HEK293 (cell line): ENCODE data around the gene LAMA1.
A peak's percentile ranks its signal among the peaks of the same experiment; 100 is the strongest.

ENCODE experiments used
- BCL11A ChIP-seq: fragments of 450-650 bp; formaldehyde crosslinking; IDR thresholded peaks from 2 replicates; pipeline ENCODE4 v1.5.1; 2016; ENCODE audit warnings: low read depth, missing biosample characterization, missing genetic modification characterization
- CTCF ChIP-seq: fragments of 450-650 bp; formaldehyde crosslinking; IDR thresholded peaks from 2 replicates; pipeline ENCODE4 v1.5.1; 2016; ENCODE audit warnings: missing biosample characterization, missing genetic modification characterization
- ELK4 ChIP-seq: IDR thresholded peaks from 2 replicates; pipeline ENCODE4 v1.6.1; 2011; ENCODE audit warnings: mild to moderate bottlenecking, low read depth, low read length, borderline replicate concordance
- GLI2 ChIP-seq: fragments of 450-650 bp; formaldehyde crosslinking; IDR thresholded peaks from 2 replicates; pipeline ENCODE4; 2017; ENCODE audit warnings: missing biosample characterization, missing genetic modification characterization, low read depth, borderline replicate concordance
- KLF16 ChIP-seq: fragments of 450-650 bp; formaldehyde crosslinking; IDR thresholded peaks from 2 replicates; pipeline ENCODE4 v1.5.1; 2017; ENCODE audit warnings: missing biosample characterization, missing genetic modification characterization
- MZF1 ChIP-seq: fragments of 450-650 bp; formaldehyde crosslinking; IDR thresholded peaks from 2 replicates; pipeline ENCODE4 v1.5.1; 2017; ENCODE audit warnings: missing biosample characterization, missing genetic modification characterization, borderline replicate concordance
- SP2 ChIP-seq: fragments of 450-650 bp; formaldehyde crosslinking; IDR thresholded peaks from 2 replicates; pipeline ENCODE4 v1.5.1; 2016; ENCODE audit warnings: missing biosample characterization, missing genetic modification characterization
- TRIM28 ChIP-seq: IDR thresholded peaks from 2 replicates; pipeline ENCODE4 v1.6.1; 2011; ENCODE audit warnings: low read length, control low read depth, borderline replicate concordance
- ZNF302 ChIP-seq: fragments of 450-650 bp; formaldehyde crosslinking; IDR thresholded peaks from 2 replicates; pipeline ENCODE4 v1.5.1; 2016; ENCODE audit warnings: missing biosample characterization, missing genetic modification characterization, low read depth
- ZNF658 ChIP-seq: fragments of 450-650 bp; formaldehyde crosslinking; IDR thresholded peaks from 2 replicates; pipeline ENCODE4; 2016; ENCODE audit warnings: missing biosample characterization, missing genetic modification characterization
- TF ChIP-seq, protein P1 (sequence below): fragments of 450-650 bp; formaldehyde crosslinking; IDR thresholded peaks from 2 replicates; pipeline ENCODE4 v1.5.1; 2017; ENCODE audit warnings: missing biosample characterization, missing genetic modification characterization
- TF ChIP-seq, protein P2 (sequence below): fragments of 450-650 bp; formaldehyde crosslinking; IDR thresholded peaks from 2 replicates; pipeline ENCODE4 v1.5.1; 2016; ENCODE audit warnings: missing biosample characterization, missing genetic modification characterization
- TF ChIP-seq, protein P3 (sequence below): fragments of 450-650 bp; IDR thresholded peaks from 2 replicates; pipeline ENCODE4 v1.5.1; 2018; ENCODE audit warnings: missing biosample characterization, missing genetic modification characterization

DNA sequence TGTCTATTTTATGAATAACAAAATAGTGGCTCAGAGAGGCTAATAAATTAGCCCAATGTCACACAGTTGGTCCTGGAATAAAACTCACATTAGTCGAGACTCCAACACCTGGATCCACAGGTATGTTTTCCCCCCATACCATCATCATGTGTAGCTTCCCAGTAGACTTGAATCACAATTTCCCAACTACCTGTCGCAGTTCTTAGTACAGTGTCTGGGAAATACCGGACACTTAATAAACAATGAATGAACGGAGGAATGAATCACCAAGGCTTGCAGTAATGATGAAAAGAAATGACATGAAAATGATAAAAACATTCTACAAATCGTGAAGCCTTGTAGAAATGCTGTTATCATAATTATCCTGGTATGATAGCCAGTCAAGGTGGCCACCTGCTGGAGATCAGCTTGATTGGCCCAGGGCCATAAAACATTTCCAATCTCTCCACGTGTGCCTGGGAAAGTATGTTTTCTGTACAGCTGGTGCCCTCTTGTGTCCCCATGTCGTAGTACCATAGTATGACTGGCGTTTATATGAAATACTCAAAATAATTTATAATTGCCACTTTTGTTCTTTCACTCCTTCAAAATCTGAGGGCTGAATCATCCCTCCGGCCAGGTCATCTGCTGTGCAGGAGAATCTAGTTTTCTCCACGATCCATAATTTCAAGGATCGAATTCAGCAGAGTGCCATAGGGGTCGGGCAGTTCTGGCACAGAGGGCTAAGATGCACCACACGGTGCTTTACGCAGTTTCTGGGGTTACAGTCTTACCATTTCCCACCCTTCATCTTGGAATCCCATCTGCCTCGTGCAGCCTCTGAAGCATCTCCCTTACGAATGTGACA, 95.4 kb downstream of the LAMA1 start:
- TF ChIP-seq CTCF (tag by site-specific recombination) (peak; percentile 82), ZNF302 (tag by site-specific recombination) (no peak), GLI2 (tag by site-specific recombination) (no peak), ZNF658 (tag by site-specific recombination) (no peak), TRIM28 (no peak), ELK4 (no peak), KLF16 (no peak), SP2 (tag by site-specific recombination) (no peak), MZF1 (tag by site-specific recombination) (no peak), BCL11A (no peak)
- TF ChIP-seq, protein P1, sequence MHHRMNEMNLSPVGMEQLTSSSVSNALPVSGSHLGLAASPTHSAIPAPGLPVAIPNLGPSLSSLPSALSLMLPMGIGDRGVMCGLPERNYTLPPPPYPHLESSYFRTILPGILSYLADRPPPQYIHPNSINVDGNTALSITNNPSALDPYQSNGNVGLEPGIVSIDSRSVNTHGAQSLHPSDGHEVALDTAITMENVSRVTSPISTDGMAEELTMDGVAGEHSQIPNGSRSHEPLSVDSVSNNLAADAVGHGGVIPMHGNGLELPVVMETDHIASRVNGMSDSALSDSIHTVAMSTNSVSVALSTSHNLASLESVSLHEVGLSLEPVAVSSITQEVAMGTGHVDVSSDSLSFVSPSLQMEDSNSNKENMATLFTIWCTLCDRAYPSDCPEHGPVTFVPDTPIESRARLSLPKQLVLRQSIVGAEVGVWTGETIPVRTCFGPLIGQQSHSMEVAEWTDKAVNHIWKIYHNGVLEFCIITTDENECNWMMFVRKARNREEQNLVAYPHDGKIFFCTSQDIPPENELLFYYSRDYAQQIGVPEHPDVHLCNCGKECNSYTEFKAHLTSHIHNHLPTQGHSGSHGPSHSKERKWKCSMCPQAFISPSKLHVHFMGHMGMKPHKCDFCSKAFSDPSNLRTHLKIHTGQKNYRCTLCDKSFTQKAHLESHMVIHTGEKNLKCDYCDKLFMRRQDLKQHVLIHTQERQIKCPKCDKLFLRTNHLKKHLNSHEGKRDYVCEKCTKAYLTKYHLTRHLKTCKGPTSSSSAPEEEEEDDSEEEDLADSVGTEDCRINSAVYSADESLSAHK (tag by site-specific recombination) = no peak
- TF ChIP-seq, protein P2, sequence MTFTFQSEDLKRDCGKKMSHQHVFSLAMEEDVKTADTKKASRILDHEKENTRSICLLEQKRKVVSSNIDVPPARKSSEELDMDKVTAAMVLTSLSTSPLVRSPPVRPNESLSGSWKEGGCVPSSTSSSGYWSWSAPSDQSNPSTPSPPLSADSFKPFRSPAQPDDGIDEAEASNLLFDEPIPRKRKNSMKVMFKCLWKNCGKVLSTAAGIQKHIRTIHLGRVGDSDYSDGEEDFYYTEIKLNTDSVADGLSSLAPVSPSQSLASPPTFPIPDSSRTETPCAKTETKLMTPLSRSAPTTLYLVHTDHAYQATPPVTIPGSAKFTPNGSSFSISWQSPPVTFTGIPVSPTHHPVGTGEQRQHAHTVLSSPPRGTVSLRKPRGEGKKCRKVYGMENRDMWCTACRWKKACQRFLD = no peak
- TF ChIP-seq, protein P3, sequence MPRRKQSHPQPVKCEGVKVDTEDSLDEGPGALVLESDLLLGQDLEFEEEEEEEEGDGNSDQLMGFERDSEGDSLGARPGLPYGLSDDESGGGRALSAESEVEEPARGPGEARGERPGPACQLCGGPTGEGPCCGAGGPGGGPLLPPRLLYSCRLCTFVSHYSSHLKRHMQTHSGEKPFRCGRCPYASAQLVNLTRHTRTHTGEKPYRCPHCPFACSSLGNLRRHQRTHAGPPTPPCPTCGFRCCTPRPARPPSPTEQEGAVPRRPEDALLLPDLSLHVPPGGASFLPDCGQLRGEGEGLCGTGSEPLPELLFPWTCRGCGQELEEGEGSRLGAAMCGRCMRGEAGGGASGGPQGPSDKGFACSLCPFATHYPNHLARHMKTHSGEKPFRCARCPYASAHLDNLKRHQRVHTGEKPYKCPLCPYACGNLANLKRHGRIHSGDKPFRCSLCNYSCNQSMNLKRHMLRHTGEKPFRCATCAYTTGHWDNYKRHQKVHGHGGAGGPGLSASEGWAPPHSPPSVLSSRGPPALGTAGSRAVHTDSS (tag by site-specific recombination) = no peak
